HG03196 (cell line): Measurements from ENCODE around the gene KCNAB2.

Experiments
- ATAC-seq: cut with Tn5 transposase; IDR thresholded peaks from one replicate; pipeline ENCODE4 v1.9.1; 2021; ENCODE audit not compliant: unreplicated experiment

Gene KCNAB2

GRCh38 chr1:6124746-6125365 lies 79.2 kb downstream of the KCNAB2 start:
- ATAC-seq: no peak

GRCh38 chr1:6125366-6125765 lies 79.7 kb downstream of the KCNAB2 start:
- no peak for ATAC-seq

GRCh38 chr1:6126028-6126427 lies 80.3 kb downstream of the KCNAB2 start:
- ATAC-seq: no peak

- no peak for ATAC-seq
Observed at GRCh38 chr1:6126521-6127067, 80.9 kb downstream of the KCNAB2 start.

- no peak for ATAC-seq
Observed at GRCh38 chr1:6127587-6128163, 82.0 kb downstream of the KCNAB2 start.

- no peak for ATAC-seq
Observed at GRCh38 chr1:6128276-6129081, 82.8 kb downstream of the KCNAB2 start.

- no peak for ATAC-seq
Observed at GRCh38 chr1:6129313-6129712, 83.6 kb downstream of the KCNAB2 start.

- no peak for ATAC-seq
Observed at GRCh38 chr1:6130036-6130435, 84.3 kb downstream of the KCNAB2 start.

- ATAC-seq: no peak
Observed at GRCh38 chr1:6130596-6130995, 84.9 kb downstream of the KCNAB2 start.

- ATAC-seq: no peak
Observed at GRCh38 chr1:6131561-6131960, 85.9 kb downstream of the KCNAB2 start.

GRCh38 chr1:6133146-6133895 lies 87.6 kb downstream of the KCNAB2 start:
- no peak for ATAC-seq

GRCh38 chr1:6134206-6134605 lies 88.5 kb downstream of the KCNAB2 start:
- ATAC-seq: no peak

GRCh38 chr1:6134741-6135510 lies 89.2 kb downstream of the KCNAB2 start:
- no peak for ATAC-seq

GRCh38 chr1:6136516-6137220 lies 91.0 kb downstream of the KCNAB2 start:
- ATAC-seq: no peak

- ATAC-seq: no peak
Observed at GRCh38 chr1:6137758-6138157, 92.1 kb downstream of the KCNAB2 start.

GRCh38 chr1:6140413-6140812 lies 94.7 kb downstream of the KCNAB2 start:
- no peak for ATAC-seq

- no peak for ATAC-seq
Observed at GRCh38 chr1:6141592-6141991, 95.9 kb downstream of the KCNAB2 start.

- no peak for ATAC-seq
Observed at GRCh38 chr1:6142036-6142621, 96.4 kb downstream of the KCNAB2 start.

GRCh38 chr1:6142734-6143133 lies 97.0 kb downstream of the KCNAB2 start:
- ATAC-seq: no peak

- no peak for ATAC-seq
Observed at GRCh38 chr1:6143395-6143794, 97.7 kb downstream of the KCNAB2 start.
